HL-60/S4 (cell line): Measurements from ENCODE around the gene DNAJC6.
"Not testable (repeated sequence)": the region's sequence is repeated elsewhere in the genome, so short reads cannot be mapped to it uniquely, and the experiment has no call there.

Experiments used
- in situ Hi-C: fragments of 300-500 bp; cut with MboI; formaldehyde crosslinking; loops from 2 replicates; pipeline ENCODE4 v1.14.3; 2022; ENCODE audit warnings: low sequenced_read_pairs

The DNAJC6 gene

DNA sequence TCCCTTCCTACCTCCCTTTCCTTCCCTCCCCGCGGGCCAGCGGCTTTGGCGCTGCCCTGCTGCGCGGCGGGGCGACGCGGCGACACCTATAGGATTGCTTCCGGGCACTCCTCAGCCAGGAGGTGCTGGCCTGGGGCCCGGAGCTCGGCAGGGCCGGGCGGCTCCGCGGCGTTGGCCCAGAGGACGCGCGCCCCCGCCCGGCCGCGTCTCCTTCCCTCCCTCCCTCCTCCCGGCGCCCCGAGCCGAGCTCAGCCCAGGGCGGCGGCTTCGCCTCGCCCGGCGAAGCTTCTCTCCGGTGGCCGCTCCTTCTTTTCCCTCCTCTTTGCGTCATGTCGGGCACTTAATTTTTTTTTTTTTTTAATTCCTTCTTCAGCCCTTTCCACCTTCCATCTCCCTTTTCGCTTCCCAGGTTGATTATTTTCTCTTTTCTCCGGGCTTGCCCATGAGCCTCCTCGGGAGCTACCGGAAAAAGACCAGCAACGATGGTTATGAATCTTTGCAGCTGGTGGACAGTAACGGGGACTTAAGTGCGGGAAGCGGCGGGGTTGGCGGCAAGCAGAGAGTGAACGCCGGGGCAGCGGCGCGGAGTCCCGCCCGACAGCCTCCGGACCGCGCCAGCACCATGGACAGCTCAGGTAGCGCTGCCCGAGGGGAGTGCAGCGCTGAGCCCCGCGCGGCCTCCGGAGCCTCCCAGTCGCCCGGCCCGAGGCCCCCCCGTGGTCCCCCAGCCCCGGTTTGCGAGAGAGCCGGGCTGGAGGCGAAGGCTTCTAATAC lies at the start of gene DNAJC6:
Gene DNAJC6 (plus strand): TSS at position 240 of the 774 bp plus-strand sequence. CDS start 203 bp downstream, at position 443.
- in situ Hi-C loops: no loop called here

DNA sequence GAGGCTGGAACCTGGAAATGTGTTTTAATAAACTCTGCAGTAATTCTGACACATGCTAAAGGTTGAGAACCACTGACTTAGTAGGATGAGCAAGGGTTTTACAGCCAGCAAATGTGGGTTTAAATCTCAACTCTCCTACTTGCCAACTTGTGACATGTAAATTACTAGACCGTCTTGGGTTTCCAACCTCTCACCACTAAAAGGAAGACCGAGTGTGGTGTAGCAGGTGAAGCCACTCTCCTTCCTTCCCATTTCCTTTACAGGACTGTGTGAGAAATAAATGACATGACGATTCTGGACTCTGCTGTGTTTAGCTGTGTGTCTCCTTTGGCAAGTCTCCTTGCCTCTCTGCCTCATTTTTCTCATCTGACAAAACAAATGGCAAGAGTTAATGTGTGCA lies 49.5 kb upstream of the DNAJC6 start:
- in situ Hi-C loops: no loop called here

DNA sequence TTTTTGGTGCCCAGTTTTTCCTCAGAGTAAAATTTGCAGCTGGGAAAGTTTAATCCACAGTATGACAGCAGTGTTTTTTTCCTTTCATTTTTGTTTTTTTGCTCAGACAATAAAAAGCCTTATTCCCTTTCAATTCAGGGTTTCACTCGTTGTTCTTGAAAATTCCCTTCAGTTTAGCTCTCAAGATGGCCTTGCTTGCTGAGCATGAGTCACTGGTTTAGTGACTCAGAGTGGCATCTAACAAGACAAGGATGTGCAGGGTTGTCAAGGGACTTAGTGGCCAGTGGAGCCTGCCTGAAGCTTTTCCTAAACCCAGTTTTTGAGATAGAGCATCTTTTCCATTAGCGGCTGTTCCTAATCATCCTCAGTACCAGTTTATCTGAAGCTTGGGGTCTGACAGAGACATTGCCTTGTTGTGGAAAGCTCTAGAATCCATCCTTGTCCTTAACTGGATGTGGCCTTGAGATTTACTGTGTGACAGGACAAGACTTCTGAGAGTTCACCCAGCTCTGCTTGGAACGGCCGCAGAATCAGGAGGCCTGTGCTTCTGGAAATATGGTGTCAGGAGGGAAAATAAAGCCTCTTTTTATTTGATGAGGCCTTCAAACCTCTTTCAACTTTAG lies 48.4 kb upstream of the DNAJC6 start:
- in situ Hi-C loops: no loop called here

DNA sequence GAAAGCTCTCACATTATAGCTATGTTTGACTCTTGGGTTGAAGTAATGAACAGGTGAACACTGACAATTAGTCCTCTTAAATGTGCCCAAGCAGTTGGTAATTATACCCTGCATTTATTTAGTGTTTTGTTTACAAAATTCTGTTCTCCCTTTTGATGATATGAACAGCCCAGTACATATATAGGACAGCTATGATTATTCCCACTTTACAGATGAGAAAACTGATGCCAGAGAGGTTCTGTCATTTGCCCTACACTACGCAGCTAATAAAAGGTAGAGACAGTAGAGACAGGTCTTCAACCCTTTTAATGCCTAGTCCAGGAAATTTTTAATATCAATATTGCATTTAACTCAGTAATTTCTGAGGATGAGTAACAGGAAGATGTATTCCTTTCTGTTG lies 46.1 kb upstream of the DNAJC6 start:
- in situ Hi-C loops: no loop called here

DNA sequence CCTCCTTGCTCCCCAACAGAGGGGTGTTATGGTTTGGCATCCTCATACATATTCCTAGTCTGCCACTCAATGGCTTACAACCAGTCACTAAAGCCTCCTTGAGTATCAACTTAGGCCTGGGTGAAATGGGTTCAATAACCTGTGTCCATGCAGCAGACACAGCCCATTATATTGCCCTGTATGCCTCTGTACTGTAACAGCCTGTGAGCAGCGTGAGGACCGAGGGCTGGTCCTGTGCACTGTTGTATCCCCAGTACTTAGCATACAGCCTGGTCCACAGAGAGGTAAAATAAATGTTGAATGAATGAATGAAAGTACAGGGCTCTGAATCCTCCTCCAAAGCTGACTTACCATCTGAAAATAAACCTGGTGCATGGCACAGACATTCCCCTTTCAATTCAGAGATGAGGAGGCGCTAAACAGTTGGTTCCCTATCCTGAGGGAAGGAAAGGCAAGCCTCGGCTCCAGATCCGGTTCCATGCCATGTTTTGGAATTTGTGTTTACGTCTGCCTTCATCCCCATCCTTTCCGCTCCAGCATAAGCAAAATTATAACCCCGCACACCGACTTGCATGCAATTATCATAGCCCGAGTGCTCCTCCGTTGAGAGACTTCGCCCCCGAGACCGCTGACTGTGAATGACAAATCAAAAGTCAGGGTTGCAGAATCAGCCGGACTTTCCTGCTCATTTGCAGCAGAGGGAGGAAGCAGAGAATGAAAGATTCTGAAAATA lies 45.0 kb upstream of the DNAJC6 start:
- in situ Hi-C loops: no loop called here

DNA sequence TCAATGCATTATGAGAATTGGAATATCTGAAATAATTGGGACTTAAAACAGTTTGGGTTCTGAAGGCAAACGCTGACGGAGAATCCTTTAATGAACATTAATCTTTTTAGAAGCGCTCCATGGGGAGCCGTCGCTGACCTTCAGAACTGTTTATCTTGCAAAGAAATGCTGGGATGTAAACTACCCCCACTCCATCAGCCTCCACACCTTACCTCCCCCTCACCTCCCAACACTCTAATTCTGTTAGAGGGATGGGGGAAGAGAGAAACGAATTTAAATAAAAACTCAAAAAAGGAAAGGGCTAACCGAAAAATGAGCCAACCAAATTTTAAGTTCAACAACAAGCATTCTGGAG lies 44.1 kb upstream of the DNAJC6 start:
- in situ Hi-C loops: no loop called here

DNA sequence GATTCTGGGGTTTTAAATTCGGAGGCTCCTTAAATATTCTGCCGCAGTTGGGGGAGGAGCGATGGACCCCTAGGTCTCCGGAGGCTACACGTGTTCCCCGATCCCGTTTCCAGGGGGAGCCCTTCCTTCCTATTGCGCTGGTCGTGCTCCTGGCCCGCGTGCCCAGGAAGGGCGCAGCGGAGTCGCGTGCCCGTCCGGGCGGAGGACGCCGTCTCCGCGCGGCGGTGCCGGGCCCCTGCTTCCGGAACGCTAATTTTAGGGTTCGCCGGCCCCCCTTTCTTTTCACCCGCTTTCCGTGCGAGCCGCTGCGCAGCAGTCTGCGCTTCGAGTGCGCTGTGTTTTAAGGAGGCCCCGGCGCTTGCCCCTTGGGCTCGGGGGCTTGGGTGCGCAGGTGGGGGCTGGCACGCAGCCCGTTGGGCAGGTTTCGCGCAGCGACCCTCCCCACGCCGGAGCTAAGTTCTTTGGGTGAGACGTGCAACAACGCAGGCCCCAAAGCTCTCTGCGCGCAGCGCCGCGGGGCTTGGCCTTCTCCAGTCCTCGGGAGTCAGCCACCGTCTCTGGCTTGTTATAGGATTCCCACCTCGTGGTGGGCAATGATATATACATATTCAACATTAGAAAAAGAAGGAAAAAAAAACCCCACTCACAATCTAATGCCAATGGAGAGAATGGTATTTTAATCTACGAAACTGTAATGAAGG lies 43.5 kb upstream of the DNAJC6 start:
- in situ Hi-C loops: no loop called here

DNA sequence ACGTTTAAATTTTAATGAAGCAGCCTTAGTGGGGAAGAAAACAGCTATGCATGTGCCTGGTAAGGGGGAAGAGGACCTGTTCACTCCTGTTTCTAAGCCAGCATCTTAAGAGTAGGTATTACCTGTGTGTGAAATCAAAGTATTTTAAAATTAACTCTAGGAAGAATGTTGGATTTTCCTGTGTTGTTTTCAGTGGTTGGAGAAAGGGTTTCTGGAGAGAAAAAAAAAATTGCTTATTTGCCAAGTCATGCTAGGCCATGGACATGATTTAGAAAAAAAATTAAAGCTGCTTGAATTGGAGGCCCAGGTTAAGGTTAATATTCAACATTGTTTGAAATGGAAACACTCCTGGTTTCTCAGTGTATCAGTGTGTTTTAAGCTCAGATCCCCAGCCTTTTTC lies 42.9 kb upstream of the DNAJC6 start:
- in situ Hi-C loops: no loop called here

DNA sequence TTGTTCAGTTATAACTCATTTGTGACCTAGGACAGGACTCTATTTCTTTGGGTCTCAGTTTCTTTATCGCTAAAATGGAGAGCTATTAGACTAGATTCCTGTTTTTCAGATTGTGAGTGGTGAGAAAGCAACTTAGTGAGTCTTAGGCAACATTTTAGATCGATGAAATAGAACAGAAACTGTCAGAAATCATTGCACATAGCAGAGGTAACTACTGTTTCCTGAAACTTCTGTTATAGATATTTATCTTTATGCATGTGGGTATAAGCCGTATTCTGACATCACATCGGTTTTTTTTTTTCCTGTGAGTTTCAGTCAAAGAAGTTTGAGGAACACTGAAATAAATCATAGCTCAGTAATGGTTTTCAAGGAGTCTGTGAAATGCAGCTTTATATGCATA lies 42.1 kb upstream of the DNAJC6 start:
- in situ Hi-C loops: no loop called here

DNA sequence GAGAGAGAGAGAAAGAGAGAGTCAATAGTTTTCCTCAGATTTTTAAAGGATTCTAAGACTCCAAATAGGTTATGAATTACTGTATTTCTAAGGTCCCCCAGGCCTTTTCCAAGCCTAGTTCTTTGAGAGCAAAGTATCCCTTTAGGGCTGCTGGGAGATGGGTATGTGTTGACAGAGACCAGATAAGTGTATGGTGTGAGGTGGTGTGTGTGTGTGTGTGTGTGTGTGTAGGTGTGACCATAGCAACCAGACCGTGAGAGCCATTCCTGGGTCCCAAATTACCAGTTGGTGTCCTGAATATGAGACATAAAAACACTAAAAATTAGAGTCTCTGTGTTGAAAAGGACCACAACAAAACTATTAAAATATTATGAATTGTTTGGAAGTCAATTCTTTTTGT lies 41.7 kb upstream of the DNAJC6 start:
- in situ Hi-C loops: no loop called here

DNA sequence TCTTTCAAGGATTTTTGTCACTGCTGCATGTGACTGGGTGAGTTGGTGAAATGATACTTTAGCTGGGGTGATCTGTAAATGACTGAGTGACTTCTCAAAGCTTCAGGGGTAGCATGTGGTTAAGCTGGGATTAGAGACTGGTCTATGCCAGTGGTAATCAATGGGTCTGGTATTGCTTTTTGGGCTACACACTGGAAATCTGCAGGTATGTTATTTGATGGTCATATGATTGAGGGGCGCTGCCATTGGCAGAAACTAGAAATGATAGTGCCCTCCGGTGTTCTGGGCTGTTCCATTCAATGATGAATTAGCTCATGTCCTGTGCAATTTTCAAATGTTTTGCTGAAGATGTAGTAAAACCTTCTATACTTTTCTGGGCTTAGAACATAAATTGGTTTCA lies 39.7 kb upstream of the DNAJC6 start:
- in situ Hi-C loops: no loop called here

DNA sequence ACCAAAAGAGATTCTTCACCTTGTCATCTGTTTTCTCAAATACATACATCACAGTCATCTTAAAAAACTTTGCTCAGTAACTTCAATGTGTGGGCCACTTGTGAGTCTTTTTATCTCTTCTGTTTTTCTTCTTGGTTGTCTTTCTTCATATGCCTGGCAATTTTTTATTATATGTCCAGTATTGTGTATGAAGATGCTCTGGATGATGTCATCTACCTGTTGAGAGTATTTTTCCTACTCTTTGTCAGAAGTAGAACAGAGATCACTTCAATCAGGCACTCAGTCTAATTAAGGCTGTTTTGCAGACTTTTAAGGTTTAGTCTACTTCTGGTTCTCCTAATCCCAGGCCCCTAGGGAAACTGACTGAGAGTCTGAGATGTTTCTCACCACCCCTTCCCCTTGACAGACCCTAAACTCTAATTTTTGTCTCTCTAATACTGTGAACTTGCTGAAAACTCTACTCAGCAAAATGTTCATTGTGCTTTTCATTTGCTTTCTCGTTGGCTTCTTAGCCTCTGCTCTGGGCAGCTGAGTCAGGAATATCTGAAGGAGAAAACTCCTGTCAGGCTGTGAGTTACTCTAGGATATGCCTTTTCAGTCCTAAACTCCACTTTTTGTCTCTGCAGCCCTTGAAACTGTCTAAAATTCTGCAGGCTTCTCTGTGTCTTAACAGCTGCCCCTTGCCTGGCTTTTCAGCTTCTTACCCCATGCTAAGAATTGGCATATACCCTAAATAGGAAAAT lies 33.0 kb upstream of the DNAJC6 start:
- in situ Hi-C loops: no loop called here

DNA sequence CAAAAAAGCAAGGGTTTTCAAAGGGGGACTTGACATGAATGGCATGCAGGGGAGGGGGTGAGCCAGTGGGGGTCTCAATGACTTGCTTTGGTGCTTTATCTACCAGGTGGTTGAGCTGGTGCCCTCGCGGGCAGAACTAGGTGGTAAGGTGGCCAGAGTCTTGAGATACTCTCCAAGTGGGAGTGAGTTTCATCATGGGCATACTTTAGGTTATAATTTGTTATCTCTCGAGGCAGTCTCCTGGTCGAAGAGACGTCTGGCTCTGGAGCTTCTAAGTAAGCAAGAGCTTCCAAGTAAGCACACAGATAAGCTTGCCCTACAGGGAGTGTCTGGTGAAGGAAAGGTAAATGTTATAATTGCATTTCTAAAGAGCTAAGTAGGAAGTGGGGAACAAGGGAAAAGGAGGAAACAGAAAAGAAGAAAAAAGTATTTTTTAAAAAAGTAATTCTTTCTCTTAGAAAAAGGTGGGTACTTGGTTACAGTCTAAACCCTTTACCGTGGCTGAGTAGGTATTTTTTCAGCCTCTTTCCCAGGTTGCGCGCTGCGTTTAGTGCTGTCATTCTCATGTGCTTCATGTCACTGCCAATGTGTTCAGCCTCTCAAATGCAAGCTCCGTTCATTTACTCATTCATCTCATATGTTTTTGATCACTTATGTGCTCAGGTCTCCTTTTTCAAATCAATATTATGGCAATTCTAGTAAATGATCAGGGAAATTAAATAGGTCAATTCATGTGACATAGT lies 31.6 kb upstream of the DNAJC6 start:
- in situ Hi-C loops: no loop called here

DNA sequence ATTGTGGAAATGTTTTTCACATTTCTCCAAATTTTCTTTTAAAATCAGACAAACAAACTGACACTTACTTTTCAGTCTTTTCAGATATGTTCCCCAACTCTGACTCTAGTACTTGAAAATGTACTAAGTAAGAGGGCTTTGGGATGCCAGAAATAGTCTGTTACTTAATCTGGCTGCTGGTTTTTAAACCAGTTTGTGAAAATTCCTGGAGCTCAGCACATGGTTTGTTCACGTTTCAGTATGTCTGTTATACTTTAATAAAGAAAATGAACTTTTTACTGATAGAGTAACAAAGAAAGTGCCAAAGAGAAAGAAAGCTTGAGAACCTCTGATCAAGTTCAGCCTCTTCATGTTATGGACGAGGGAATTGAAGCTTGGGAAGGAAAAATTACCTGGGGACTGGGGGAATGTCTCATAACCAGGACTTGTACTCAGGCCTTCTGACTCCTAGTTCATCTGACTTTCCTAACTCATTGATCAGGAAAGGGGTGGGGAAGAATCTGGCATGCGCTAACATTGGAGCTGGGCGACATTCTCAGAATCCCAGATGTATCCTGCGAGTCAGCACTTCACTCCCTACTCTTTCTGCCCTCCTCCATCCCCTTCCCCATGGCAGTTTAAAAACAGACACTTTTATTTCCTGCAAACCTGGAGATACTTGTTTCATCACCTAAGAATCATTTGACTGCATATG lies 30.8 kb upstream of the DNAJC6 start:
- in situ Hi-C loops: no loop called here

DNA sequence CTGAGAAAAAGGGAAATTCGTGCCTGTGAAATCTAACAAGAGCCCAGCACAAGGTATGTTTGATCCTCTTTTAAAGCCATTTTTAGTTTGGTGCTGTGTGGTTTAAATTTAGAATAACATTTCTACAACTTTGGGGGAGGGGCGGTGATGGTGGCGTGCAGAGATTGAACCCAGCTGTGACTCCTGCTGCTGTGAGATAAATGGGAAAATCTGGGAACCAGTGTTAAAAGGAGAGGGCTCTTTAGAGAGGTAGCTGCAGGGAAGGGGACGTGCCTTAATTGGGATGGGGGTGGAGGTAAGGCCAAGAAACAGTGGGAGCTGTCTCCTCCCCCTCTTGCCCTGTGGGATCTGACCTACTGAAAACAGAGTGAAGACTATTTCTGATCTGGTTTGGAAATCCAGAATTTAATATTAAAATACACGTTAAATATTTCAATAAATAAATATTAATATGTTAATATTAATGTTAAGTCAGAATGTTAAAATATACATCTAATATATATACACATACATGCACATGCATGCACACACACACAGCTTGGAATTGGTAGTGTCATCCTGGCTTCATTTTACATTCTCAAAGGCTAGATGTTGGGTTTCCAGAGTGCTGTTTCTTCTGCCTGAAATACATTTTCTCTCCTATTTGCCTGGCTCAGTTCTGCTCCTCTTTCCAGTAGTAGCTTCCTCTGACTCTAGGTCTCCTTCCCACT lies 30.1 kb upstream of the DNAJC6 start:
- in situ Hi-C loops: no loop called here

DNA sequence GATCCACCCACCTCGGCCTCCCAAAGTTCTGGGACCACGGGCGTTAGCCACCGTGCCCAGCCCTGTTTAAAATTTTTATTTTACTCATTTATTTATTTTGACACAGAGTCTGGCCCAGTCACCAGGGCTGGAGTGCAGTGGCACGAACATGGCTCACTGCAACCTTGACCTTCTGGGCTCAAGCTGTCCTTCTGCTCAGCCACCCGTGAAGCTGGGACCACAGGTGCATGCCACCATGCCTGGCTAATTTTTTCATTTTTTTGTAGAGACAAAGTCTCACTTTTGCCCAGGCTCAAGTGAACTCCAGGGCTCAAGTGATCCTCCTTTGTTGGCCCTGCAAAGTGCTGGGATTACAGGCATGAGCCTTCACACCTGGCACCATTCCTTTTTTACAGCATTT lies 27.5 kb upstream of the DNAJC6 start:
- in situ Hi-C loops: no loop called here

DNA sequence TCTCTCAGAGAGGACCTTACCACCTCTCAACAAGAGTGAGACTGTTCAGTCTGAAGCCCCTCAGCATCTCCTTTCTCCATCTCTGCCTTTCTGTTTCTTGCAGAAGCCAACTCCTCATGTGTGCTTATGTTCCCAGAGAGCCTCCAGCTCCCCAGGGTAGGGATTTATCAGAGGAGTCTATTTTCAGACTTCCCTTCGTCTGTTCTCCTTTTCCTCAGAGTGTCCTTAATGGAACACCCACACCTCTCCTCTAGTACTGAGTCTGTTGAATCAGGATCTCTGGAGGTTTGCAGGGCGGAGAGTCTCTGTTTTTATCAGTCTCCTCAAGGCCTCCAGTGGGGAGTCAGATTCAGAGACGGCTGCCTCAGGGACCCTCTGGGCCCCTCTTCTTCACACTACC lies 25.1 kb upstream of the DNAJC6 start:
- in situ Hi-C loops: no loop called here

DNA sequence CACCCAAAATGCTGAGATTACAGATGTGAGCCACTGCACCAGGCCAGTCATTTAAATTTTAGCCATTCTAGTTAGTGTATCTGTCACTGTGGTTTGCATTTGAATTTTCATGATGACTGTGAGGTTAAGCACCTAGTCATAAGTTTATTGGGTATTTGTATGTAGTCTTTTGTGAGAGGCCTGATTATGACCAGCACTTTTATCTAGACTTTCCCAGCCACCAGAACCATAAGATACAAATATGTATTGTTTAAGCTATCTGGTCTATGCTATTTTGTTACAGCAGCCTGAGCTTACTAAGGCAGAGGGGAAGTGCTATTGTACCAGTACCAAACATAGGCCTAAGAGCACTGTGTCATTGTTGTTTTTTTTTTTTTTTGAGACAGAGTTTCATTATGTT lies 19.9 kb upstream of the DNAJC6 start:
- in situ Hi-C loops: no loop called here

DNA sequence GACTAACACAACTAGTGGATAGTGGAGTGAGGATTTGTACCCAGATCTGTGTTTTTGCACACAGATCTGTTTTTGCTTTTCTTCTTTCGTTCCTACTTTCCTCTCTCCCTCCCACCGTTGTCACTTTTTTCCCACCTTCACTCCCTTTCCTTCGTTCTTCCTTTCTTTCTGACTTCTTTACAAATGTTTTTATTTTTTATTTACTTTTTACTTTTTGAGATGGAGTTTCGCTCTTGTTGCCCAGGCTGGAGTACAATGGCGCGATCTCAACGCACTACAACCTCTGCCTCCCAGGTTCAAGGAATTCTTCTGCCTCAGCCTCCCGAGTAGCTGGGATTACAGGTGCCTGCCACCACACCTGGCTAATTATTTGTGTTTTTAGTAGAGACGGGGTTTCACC lies 17.5 kb upstream of the DNAJC6 start:
- in situ Hi-C loops: not testable (repeated sequence)
